ENCODE results near the gene PTGES3.

PTGES3 gene

GRCh38 chr12:56724972-56725722, 37.1 kb upstream of the PTGES3 start, which contains the start of gene NACA (continued):
- TF ChIP-seq ZNF624 (tag by site-specific recombination; IDR thresholded peaks at IDR 0.05) (0 out of 2 replicates have a peak, but pooled peaks have one; percentile 50), KLF16 (tag by site-specific recombination; IDR thresholded peaks at IDR 0.05) (peak; percentile 86), ZBTB8A (tag by site-specific recombination; IDR thresholded peaks at IDR 0.05) (peak; percentile 83), ZNF776 (tag by site-specific recombination; IDR thresholded peaks at IDR 0.05; ENCODE audit: borderline replicate concordance) (no peak), ZNF280D (tag by site-specific recombination; IDR thresholded peaks at IDR 0.05) (peak; percentile 83; the same call in 1 of the 2 replicates), CTCF (tag by site-specific recombination; IDR thresholded peaks at IDR 0.05) (peak; percentile 12; the same call in 1 of the 2 replicates), AEBP2 (tag by site-specific recombination; IDR thresholded peaks at IDR 0.05; ENCODE audit: borderline replicate concordance) (no peak), ZNF354C (tag by site-specific recombination; IDR thresholded peaks at IDR 0.05; ENCODE audit: borderline replicate concordance, low read depth) (no peak), ZNF121 (tag by site-specific recombination; IDR thresholded peaks at IDR 0.05) (peak; percentile 64; the same call in 1 of the 2 replicates), ZNF600 (tag by site-specific recombination; IDR thresholded peaks at IDR 0.05) (peak; percentile 61; the same call in 1 of the 2 replicates), YY2 (tag by site-specific recombination; IDR thresholded peaks at IDR 0.05) (peak; percentile 96), PRDM1 (tag by site-specific recombination; IDR thresholded peaks at IDR 0.05) (peak; percentile 44; the same call in 1 of the 2 replicates), ZNF148 (tag by site-specific recombination; IDR thresholded peaks at IDR 0.05; ENCODE audit: borderline replicate concordance) (no peak), ZSCAN30 (tag by site-specific recombination; IDR thresholded peaks at IDR 0.05) (peak; percentile 99), KLF7 (tag by site-specific recombination; IDR thresholded peaks at IDR 0.05; ENCODE audit: borderline replicate concordance) (peak; percentile 52), OSR2 (tag by site-specific recombination; IDR thresholded peaks at IDR 0.05) (peak; percentile 72), ZBTB11 (tag by site-specific recombination; conservative IDR thresholded peaks at IDR 0.05; ENCODE audit: low read depth) (peak; percentile 92), ZNF518A (tag by site-specific recombination; conservative IDR thresholded peaks at IDR 0.05; ENCODE audit: low read depth) (peak; percentile 92), ZIC2 (tag by site-specific recombination; IDR thresholded peaks at IDR 0.05) (peak; percentile 37; the same call in 1 of the 2 replicates), TRIM28 (IDR thresholded peaks at IDR 0.05; ENCODE audit: borderline replicate concordance, low read length) (peak; percentile 13; the same call in 1 of the 2 replicates)
